Adipose tissue (tissue), 3 donors: Measurements from ENCODE around the gene SSPN. TPM values are rescaled to one million over a fixed set of nuclear protein-coding genes. Genes with fewer than 3 reads are reported as not detected.

Experiments used
- H3K27ac ChIP-seq: one replicate; pipeline ENCODE4 v1.5.1; 2013; ENCODE audit warnings: low read depth, low read length
- WGBS, 3 donors: extraction: QIAGEN DNeasy Blood & Tissue Kit; methylation state at CpG; one replicate each; pipeline ENCODE4 v1.1.7; 2013; 5-methylcytosine and 5-hydroxymethylcytosine counted together
- polyA plus RNA-seq, 3 donors: library from polyadenylated mRNA; stranded (reverse); fragments of 200-250 nt; gene quantifications; one replicate each; pipeline ENCODE4 v1.2.3, GENCODE V29; 2013
- donor health status: healthy with polysubstance abuse.
- donor health status: Bipolar disorder and iron deficiency.
- donor health status: healthy.

Gene SSPN
- polyA plus RNA-seq, 3 donors = 1.8 to 13.6 (median 7.3) TPM

DNA sequence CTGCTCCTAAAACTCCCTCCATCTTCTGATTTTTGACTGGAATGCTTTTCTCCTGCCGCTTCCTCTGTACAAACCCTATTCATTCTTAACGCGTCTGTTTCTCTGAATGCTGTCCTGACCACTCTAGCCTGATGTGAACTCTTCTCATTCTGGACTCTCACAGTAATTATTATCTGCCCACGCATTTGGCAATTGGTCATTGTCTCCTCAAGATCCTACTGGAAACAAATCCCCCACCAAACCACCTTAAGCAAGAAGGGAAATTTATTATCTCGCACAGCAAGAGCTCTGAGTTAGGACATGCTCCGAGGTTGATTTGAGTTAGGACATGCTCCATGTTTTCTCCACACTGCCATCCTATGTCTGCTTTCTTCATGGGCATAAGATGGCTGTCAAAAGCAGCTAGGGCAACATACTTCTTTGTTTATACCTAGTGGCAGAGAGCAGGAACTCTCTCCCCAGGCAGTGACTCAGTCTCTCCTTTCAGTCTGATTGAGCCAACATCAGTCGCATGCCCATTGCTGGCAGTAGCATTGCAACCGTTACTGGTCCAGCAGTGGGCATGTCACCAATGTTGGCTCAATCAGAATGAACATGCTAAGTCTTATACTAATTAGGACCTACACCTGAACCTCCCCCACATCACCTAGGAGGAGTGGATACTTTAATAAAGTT is 102.2 kb downstream of the SSPN start:
- no peak overlapping the region for H3K27ac ChIP-seq
- WGBS, 3 donors = 76 to 89% (median 78%) methylated on average over 8 of the region's 8 CpGs

DNA sequence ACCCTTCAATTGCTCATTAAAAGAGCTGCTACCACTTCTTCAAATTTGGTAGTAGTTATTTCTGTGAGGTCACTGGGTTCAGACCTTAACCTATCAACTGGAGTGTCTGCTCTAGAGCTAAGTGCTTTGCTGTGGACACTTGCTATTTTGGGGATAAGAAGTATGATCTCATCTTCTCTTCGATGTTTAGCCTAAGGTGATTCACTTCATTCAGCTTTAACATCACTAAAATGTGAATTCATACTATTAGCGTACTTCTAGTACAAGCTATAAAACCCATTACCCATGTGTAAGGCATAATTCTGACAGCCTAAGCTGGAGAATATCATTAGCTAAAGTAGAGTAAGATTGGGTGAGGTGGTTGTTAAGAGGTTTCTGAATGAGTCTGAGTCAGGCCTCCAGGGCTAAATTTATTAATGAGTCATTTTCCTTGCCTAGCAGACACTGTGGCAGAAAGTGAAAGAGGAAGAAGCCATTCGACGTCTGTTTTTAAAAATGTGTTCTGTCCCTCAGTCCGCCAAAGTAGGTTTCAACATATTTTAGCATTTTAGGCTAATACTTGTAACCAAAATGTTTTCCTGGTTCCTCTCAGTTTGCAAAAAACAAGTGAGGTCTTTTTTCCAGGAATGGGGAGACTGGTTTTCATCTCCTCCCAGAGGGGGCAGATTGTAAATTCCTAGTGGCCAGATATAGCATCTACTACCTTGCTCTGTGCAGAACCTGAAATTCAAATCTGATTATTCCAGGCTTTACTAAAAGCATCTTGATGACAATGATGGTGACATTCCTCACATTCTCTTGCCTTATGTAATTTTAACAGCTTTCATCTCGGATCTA is 103.6 kb downstream of the SSPN start:
- no peak overlapping the region for H3K27ac ChIP-seq
- 38 to 64% (median 40%) methylated on average over 6 of the region's 6 CpGs for WGBS, 3 donors

DNA sequence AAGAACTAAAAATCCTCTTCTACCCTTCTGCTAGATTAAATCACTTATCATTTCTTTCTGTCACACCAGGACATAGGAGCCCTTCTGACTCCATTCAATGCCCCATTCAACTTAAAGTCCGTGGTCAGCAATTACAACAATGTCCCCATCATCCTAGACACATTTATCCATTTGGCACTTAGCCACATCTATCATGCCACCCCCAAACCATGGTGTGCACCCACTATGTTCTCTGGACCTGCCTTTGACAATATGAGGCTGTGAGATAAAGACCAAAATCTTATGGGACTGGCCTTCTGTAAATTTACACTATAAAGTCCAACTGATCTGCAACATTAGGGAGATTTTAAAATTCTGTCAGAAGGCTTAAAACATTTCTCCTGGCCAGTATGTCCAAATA is 104.4 kb downstream of the SSPN start:
- H3K27ac ChIP-seq = no peak overlapping the region
- 86 to 92% (median 87%) methylated on average over 1 of the region's 1 CpG for WGBS, 3 donors

Other genes with a start within 250 kb of the SSPN start
- 10 to 100 TPM in 1 of 3 donors, 1 to 10 TPM in 2; 2.2 to 20.2 (median 6.9) TPM for gene RASSF8, start 236.9 kb upstream of the SSPN start, polyA plus RNA-seq
- 10 to 100 TPM in 1 of 3 donors, 1 to 10 TPM in 2; 3.6 to 23.2 (median 4.8) TPM for gene BHLHE41, start 70.5 kb upstream of the SSPN start, polyA plus RNA-seq